Thyroid gland (tissue), 4 donors: Measurements from ENCODE around the gene CDH22.

Experiments used
- CTCF ChIP-seq, 6 experiments: fragments of 200-600 bp in 3 of 6; fragments of 450-650 bp in 3 of 6; sonication (generic) in 3 of 6; IDR thresholded peaks; one replicate each; pipeline ENCODE4 v1.5.1; 2016 to 2019; ENCODE audit warnings: antibody characterized with exemption in 6 of 6, mild to moderate bottlenecking in 2 of 6, inconsistent platforms in 1 of 6, moderate library complexity in 1 of 6
- POLR2A ChIP-seq, 2 donors: fragments of 450-650 bp; IDR thresholded peaks; one replicate each; pipeline ENCODE4 v1.6.1; 2017; ENCODE audit warnings: antibody characterized with exemption in 2 of 2, mild to moderate bottlenecking in 2 of 2, moderate library complexity in 1 of 2

- TF ChIP-seq CTCF (IDR thresholded peaks at IDR 0.05) = no peak
- TF ChIP-seq POLR2A (IDR thresholded peaks at IDR 0.05) = no peak
Measured at GRCh38 chr20:46130534-46130933, 177.8 kb downstream of the CDH22 start.
